Subcutaneous adipose tissue (tissue), 4 donors: ENCODE data around the gene AATF. TPM values are rescaled to one million over a fixed set of nuclear protein-coding genes. Genes with fewer than 3 reads are reported as not detected.

Experiments used
- CTCF ChIP-seq: fragments of 450-650 bp; IDR thresholded peaks from one replicate; pipeline ENCODE4 v1.5.1; 2016; ENCODE audit warnings: low read depth, mild to moderate bottlenecking, control low read depth, antibody characterized with exemption, moderate library complexity
- total RNA-seq, 4 donors: library from RNA; depleted of rRNA; stranded (reverse); fragments of >200 nt; gene quantifications; one replicate each; pipeline ENCODE4 v1.1.0, GENCODE V29; 2016

AATF gene
- total RNA-seq, 4 donors from 2014 or later = 25.3 to 38.3 (median 29.1) TPM

DNA sequence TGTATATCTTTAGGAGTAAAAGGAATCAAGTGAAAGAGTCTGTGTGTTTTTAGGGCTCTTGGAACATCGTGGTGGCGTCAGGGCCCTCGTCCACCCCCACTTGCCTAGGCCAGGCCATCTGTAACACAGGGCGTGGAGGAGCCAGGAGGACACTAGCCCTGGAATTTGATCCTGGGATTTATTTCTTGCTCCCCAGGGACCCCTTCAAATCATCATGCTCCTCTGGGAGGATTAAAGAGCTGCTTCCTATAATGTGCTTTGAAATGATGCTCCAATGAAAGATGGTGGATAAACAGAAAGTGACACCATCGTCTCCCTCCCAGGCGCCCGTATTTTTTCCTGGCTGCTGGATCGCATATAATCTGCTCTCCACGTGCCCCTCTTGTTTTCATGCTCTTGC lies 113.3 kb downstream of the AATF start:
- no peak for TF ChIP-seq CTCF

- TF ChIP-seq CTCF = no peak
These were observed 115.5 kb downstream of the AATF start for GRCh38 chr17:37064206-37064605.

DNA sequence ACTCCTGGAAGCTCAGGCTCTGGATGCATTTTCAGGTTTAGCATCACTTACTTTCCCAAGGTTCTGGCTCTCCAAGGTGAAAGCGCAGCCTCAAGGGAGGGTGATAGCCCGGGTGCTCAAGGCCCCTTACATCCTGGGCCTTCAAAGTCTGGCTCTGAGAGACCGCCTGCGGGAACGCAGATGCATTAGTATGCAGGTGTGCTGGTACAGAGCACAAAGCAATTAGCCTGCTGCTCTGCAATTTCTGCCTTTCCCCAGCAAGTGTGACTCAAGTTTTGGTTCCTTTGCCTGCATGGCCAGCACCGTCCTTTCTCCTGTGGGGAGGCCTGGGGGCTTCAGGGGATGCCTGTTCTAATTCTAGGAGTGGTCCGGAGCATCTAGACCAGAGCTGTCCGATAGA lies 116.2 kb downstream of the AATF start:
- no peak for TF ChIP-seq CTCF

- TF ChIP-seq CTCF = no peak
These were observed 117.0 kb downstream of the AATF start for GRCh38 chr17:37065486-37066321.

DNA sequence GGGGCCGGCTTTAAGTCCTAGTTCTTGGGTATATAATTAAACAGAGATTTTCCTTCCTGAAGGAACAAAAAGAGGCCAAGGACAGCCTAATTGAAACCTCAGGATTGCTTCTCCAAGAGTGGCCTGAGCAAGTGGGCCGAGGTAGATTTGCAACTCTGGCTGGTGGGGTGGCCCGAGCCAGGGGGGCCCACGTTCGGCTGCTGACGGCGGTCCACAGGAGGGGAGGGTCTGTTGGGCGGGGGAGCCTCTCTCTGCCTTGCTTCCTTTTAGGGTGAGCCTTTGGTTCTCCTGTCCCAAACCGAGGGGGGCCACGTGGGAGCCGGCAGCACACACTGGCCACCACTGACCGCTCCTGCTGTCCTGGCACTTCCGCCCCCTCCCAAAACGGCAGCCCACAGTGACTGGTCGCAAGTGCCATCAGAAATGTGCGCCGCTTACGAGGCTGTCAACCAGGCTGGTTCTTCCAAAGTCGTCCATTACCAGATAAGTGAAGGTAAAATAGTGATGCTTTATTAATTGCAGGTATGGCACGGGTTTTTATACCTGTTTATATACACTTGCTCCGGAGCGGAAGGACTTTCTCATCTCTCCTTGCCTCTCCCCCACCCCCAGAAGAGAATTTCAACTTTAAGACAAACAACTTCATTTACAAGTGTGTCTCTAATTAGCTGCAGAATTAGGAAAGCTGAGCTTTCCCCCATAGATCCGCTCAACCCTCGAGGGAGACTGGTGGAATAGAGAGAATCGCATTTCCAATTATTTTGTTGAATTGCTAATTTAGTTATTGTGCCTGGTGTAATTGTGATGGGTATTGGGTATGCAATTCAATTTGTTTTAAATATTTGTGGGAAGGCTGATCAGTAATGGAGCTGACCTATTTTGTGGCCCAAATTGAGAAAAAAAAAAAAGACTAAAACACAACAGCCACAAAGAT lies 117.8 kb downstream of the AATF start:
- TF ChIP-seq CTCF = no peak

DNA sequence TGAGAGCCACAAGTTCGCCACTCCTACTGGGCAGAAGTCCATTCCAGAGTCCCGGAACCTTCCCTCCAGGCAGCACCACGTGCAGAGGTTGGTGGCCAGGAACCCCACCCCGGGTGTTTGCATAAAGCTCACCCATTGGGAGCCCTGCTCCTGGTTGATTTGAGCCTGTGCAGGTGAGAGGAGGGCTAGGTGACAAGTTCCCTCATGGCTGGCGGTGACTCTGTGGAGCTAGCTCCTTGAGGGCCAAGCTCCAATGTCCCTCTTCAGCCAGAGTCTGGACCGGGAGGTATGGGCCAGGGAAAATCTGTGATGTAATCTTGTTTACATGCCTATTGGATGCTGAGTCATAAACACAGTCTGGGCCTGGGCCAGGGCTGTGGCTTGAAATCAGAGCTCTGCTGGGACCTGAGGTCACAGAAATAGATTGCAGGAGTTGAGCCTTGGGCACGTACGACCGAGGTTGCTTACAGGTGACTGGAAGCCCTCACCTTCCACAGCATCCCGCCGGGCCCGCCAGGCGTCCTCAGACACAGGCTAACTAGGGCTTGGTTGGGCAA lies 118.9 kb downstream of the AATF start:
- TF ChIP-seq CTCF = no peak

- TF ChIP-seq CTCF = no peak
These were observed 119.5 kb downstream of the AATF start for GRCh38 chr17:37068266-37068665.
